GM21515 (cell line): ENCODE data around the gene SLC12A4.
"Not testable (repeated sequence)": the region's sequence is repeated elsewhere in the genome, so short reads cannot be mapped to it uniquely, and the experiment has no call there.

ENCODE experiments used
- ATAC-seq: cut with Tn5 transposase; IDR thresholded peaks from one replicate; pipeline ENCODE4 v1.9.1; 2021; ENCODE audit not compliant: unreplicated experiment

SLC12A4 gene

GRCh38 chr16:67928561-67929364 lies 39.7 kb downstream of the SLC12A4 start:
- peak; percentile 47 for ATAC-seq

DNA sequence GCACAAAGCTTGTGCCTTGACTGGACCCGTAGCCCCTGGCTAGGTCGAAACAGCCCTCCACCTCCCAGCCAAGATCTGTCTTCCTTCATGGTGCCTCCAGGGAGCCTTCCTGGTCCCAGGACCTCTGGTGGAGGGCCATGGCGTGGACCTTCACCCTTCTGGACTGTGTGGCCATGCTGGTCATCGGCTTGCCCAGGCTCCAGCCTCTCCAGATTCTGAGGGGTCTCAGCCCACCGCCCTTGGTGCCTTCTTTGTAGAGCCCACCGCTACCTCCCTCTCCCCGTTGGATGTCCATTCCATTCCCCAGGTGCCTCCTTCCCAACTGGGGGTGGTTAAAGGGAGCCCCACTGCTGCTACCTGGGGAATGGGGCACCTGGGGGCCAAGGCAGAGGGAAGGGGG lies 40.3 kb downstream of the SLC12A4 start:
- ATAC-seq, result no peak

GRCh38 chr16:67927131-67927941 lies 41.1 kb downstream of the SLC12A4 start:
- ATAC-seq, result no peak

GRCh38 chr16:67926181-67926750 lies 42.2 kb downstream of the SLC12A4 start:
- no peak for ATAC-seq

DNA sequence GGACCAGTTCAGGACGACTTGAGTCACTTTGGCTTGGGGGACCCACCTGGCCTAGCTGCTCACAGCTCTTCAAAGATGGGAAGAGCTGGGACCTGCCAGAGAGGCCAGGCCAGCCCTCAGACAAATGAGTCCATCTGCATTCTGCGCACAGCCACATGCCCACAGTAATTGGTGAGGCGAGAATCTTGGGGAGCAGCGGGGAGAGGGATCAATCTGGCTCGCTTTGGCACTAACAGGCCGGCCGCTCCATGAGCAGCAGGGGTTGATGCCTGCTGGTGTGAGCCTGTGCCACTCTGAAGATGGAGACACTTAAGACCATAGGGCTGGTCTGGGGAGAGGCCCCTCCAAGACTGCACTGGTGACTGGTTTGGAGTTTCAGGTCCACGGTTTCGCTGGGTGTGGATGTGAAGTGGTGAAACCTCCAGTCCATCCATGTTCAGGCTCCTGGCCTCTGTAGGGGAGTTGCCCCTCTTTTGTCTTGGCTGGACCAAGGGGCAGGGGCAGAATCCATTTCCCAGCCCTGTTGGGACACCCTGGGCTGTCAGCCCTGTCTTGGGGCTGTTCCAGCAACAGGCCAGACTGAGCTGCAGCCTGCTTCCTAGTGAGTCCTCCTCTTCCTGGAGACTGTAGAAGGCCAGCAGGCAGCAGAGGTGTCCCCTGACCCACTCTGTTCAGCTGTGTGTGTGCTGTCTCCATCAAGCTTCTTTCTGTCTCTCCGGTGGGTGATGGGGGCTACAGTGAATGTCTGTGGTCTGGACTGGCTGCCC lies 44.1 kb downstream of the SLC12A4 start:
- ATAC-seq, result no peak

DNA sequence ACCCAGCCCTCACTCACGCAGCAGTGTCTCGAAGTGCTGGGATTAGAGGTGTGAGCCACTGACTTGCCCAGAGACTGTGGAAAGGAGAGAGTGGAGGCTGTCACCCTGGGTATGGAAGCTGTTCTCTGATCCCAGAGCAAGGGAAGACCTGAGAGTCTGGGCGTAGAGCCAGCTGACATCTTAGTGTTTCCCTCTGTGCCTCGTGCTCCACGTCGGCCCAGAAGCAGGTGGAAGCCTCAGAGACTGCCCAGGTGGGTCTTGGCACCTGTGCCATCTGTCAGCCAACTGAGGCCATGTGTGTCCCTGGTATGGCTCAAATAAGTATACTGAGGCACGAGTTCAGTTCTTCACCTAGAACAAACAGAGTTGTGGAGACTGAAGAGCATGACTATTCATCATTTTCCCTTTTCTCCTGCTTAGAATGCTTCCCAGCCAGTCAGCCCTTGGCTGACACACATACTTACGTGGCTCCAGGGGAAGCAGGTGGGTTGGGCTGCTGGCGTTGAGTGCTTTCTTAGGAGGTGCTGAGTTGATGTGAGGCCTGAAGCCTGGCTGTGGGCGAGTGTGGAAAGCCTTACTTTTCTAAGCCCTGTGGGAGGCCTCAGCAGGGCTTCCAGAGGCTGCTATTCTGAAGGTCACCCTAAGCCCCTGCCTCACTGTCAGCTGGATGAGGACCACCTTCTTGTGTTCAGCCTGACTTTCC lies 44.9 kb downstream of the SLC12A4 start:
- no peak for ATAC-seq

GRCh38 chr16:67922740-67923139 lies 45.7 kb downstream of the SLC12A4 start:
- ATAC-seq, result no peak

DNA sequence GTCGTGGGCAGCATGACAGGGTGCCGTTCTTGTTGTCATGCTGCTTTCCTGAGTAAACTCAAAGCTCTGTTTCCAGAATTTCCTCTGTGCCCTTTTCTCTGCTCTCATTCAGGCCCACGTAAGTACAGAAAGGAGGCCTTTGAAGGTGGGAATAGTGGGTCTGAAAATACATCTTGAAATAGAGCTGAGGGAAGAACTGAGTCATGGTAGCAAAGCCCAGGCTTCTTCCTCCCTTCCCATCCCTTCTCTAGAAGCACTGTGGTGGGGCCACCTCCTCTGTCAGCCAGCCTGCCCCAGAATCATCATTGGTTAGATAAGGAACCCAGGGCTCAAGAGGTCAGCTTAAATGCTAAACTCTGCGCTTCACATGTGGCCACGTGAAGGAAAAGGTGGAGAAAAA lies 46.2 kb downstream of the SLC12A4 start:
- ATAC-seq, result no peak

DNA sequence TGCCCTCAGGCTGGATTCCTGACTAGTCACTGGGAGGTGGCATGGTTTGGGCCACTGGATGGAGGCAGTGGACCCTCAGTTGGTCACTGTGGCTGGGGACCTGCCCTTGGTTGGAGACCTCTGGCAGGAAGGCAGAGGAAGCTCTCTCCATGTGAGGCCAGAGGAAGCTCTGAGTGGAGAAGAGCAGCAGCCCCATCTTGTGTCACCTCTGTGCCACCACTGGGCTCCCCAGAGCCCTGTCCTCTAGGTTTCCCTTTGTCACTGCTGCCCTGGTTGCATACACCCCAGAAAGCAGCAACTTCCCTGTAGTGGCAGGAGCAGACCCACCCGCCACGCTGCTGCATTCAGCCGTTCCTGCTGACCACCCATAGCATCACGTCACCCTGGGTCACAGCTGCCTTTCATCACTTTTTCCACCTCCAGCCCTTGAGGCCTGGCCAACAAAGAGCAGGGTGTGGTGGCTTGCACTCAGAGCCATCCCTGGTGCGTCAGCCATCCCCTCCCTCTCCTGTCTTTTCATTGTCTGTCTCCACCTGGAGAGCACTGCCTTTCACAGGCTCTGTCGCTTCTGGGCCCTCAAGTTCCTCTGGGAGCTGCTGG lies 48.7 kb downstream of the SLC12A4 start:
- no peak for ATAC-seq

- ATAC-seq, result no peak
These were observed 50.6 kb downstream of the SLC12A4 start for GRCh38 chr16:67917852-67918236.

- no peak for ATAC-seq
These were observed 51.1 kb downstream of the SLC12A4 start for GRCh38 chr16:67917140-67917851.

- no peak for ATAC-seq
These were observed 52.4 kb downstream of the SLC12A4 start for GRCh38 chr16:67915831-67916723.

DNA sequence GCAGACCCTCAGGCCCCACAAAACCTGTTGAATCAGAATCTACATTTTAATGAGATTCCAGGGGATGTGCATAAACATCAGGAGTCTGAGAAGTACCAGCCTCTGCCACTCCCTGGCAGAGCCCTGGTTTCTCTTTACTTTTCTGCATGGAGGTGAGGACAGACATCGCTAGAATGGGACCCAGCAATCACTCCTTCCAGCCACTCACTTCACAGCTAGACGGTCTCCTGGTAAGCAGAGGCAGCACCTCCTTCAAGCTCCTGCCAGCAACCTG lies 53.0 kb downstream of the SLC12A4 start:
- ATAC-seq, result not testable (repeated sequence)

GRCh38 chr16:67914758-67915495 lies 53.5 kb downstream of the SLC12A4 start:
- no peak for ATAC-seq

GRCh38 chr16:67910158-67910557 lies 58.3 kb downstream of the SLC12A4 start:
- no peak for ATAC-seq

DNA sequence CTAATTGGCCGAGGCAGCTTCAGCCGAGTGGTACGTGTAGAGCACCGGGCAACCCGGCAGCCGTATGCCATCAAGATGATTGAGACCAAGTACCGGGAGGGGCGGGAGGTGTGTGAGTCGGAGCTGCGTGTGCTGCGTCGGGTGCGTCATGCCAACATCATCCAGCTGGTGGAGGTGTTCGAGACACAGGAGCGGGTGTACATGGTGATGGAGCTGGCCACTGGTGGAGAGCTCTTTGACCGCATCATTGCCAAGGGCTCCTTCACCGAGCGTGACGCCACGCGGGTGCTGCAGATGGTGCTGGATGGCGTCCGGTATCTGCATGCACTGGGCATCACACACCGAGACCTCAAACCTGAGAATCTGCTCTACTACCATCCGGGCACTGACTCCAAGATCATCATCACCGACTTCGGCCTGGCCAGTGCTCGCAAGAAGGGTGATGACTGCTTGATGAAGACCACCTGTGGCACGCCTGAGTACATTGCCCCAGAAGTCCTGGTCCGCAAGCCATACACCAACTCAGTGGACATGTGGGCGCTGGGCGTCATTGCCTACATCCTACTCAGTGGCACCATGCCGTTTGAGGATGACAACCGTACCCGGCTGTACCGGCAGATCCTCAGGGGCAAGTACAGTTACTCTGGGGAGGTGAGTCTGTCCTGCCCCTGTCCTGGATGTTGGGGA lies 59.2 kb downstream of the SLC12A4 start:
- no peak for ATAC-seq

GRCh38 chr16:67907397-67908180 lies 60.8 kb downstream of the SLC12A4 start:
- ATAC-seq, result no peak
